Natural killer cell (primary cell): ENCODE measurements around the gene RNF220. TPM values are rescaled to one million over a fixed set of nuclear protein-coding genes. Genes with fewer than 3 reads are reported as not detected.

ENCODE experiments used
- ATAC-seq, 3 donors: fragments of 150-1000 bp in 2 of 3; fragments of 200-7000 bp in 1 of 3; cut with Tn5 transposase; 1 replicate in 1 of 3; 2 replicates in 2 of 3; pipeline ENCODE4 v1.10.0; 2021; ENCODE audit warnings: mild to moderate bottlenecking in 2 of 3, moderate library complexity in 2 of 3
- DNase-seq, 2 donors: peaks; one replicate each; pipeline versions ENCODE4 v3.0.0 to v3.0.0-alpha.2; 2013 to 2021; ENCODE audit warnings: mixed read lengths in 1 of 2
- H3K27ac ChIP-seq: one replicate; pipeline ENCODE4 v1.5.1; 2013; ENCODE audit warnings: mild to moderate bottlenecking, low read length
- H3K27me3 ChIP-seq: one replicate; pipeline ENCODE4 v1.6.1; 2013; ENCODE audit warnings: low read length; ENCODE audit not compliant: control insufficient read depth, insufficient read depth
- H3K36me3 ChIP-seq: one replicate; pipeline ENCODE4 v1.6.1; 2013; ENCODE audit warnings: low read length; ENCODE audit not compliant: control insufficient read depth, insufficient read depth
- H3K4me1 ChIP-seq: one replicate; pipeline ENCODE4 v1.6.1; 2013; ENCODE audit warnings: low read length; ENCODE audit not compliant: control insufficient read depth, insufficient read depth
- H3K4me3 ChIP-seq: one replicate; pipeline ENCODE4 v1.5.1; 2013; ENCODE audit warnings: low read length
- H3K9me3 ChIP-seq: one replicate; pipeline ENCODE4 v1.6.1; 2013; ENCODE audit warnings: low read length; ENCODE audit not compliant: control insufficient read depth, insufficient read depth
- H3K27ac Mint-ChIP-seq, 2 donors: one replicate each; pipeline ENCODE4 v1.8.0; 2022; ENCODE audit warnings: mild to moderate bottlenecking in 2 of 2, mixed read lengths in 2 of 2, moderate library complexity in 1 of 2
- H3K27me3 Mint-ChIP-seq, 2 donors: one replicate each; pipeline ENCODE4 v1.8.0; 2022; ENCODE audit warnings: low read depth in 2 of 2, mixed read lengths in 2 of 2
- H3K36me3 Mint-ChIP-seq: one replicate; pipeline ENCODE4 v1.8.0; 2022; ENCODE audit warnings: mixed read lengths
- H3K4me1 Mint-ChIP-seq, 2 donors: one replicate each; pipeline ENCODE4 v1.8.0; 2022; ENCODE audit warnings: mixed read lengths in 2 of 2
- H3K4me3 Mint-ChIP-seq: one replicate; pipeline ENCODE4 v1.8.0; 2022; ENCODE audit warnings: mild to moderate bottlenecking, moderate library complexity, mixed read lengths
- H3K9me3 Mint-ChIP-seq, 2 donors: one replicate each; pipeline ENCODE4 v1.8.0; 2022; ENCODE audit warnings: mixed read lengths in 2 of 2
- CTCF ChIP-seq: fragments of 200-600 bp; IDR thresholded peaks from one replicate; pipeline ENCODE4 v1.8.0; 2022; ENCODE audit warnings: antibody characterized with exemption
- WGBS: methylation state at CpG from one replicate; pipeline ENCODE4 v1.1.7; 2013; ENCODE audit warnings: missing lambda C conversion rate; ENCODE audit not compliant: insufficient coverage; 5-methylcytosine and 5-hydroxymethylcytosine counted together
- intact Hi-C: fragments of 100-400 bp; cut with micrococcal nuclease; formaldehyde crosslinking; loops from one replicate; pipeline ENCODE4 v1.14.2; 2022
- total RNA-seq, 4 donors: library from RNA; stranded (reverse); fragments of 120-200 nt in 1 of 4; gene quantifications; one replicate each; pipeline versions ENCODE4 v1.2.3 to v1.2.4, GENCODE V29; 2013 to 2022

Gene RNF220
- total RNA-seq, 3 donors from 2014 or later (not counting 1 experiment from before 2014, with no cell fraction given) = 88.5 to 107 (median 105) TPM

- no peak for TF ChIP-seq CTCF
- Histone ChIP-seq H3K4me1 (no peaks in the 10 kb centered on the region), H3K27ac (no peak overlapping the region), H3K4me3 (no peak overlapping the region), H3K27me3 (no peaks in the 10 kb centered on the region), H3K36me3 (no peaks in the 10 kb centered on the region), H3K9me3 (no peaks in the 10 kb centered on the region)
- H3K36me3 Mint-ChIP-seq = no peaks in the 10 kb centered on the region
- peaks cover 0 to 3% of the 10 kb centered on the region in 2 donors for H3K27me3 Mint-ChIP-seq
- ATAC-seq (no peak), DNase-seq (no peak)
- intact Hi-C loops = no loop called here
- peaks cover 0 to 6% of the 10 kb centered on the region in 2 donors for H3K4me1 Mint-ChIP-seq
- H3K9me3 Mint-ChIP-seq = no peaks in the 10 kb centered on the region
- 87% methylated on average over 6 of the region's 6 CpGs for WGBS
- no peak overlapping the region for H3K4me3 Mint-ChIP-seq
- no peak overlapping the region for H3K27ac Mint-ChIP-seq
These were observed 148.7 kb downstream of the RNF220 start for GRCh38 chr1:44553771-44554170.

- Mint-ChIP-seq H3K4me1 (peaks cover 0 to 12% of the 10 kb centered on the region in 2 donors), H3K36me3 (no peaks in the 10 kb centered on the region), H3K4me3 (no peak overlapping the region), H3K27me3 (peaks cover 0 to 3% of the 10 kb centered on the region in 2 donors), H3K9me3 (no peaks in the 10 kb centered on the region), H3K27ac (no peak overlapping the region)
- H3K4me3 ChIP-seq = no peak overlapping the region
- ATAC-seq (no peak), DNase-seq (no peak)
- no peak for TF ChIP-seq CTCF
- no peak overlapping the region for H3K27ac ChIP-seq
- intact Hi-C loops = no loop called here
- 58% methylated on average over 2 of the region's 2 CpGs for WGBS
- H3K9me3 ChIP-seq = no peaks in the 10 kb centered on the region
- peaks cover 2% of the 10 kb centered on the region for H3K4me1 ChIP-seq
- H3K27me3 ChIP-seq = no peaks in the 10 kb centered on the region
- H3K36me3 ChIP-seq = no peaks in the 10 kb centered on the region
These were observed 149.7 kb downstream of the RNF220 start for GRCh38 chr1:44554706-44555105.

GRCh38 chr1:44557778-44558177, 152.7 kb downstream of the RNF220 start:
- ATAC-seq (no peak), DNase-seq (no peak)
- Histone ChIP-seq H3K4me1 (peaks cover 23% of the 10 kb centered on the region), H3K27me3 (no peaks in the 10 kb centered on the region), H3K4me3 (no peak overlapping the region), H3K9me3 (no peaks in the 10 kb centered on the region), H3K36me3 (no peaks in the 10 kb centered on the region), H3K27ac (no peak overlapping the region)
- Mint-ChIP-seq H3K4me1 (peaks cover 20 to 32% of the 10 kb centered on the region in 2 donors), H3K9me3 (no peaks in the 10 kb centered on the region), H3K27me3 (peaks cover 0 to 3% of the 10 kb centered on the region in 2 donors), H3K27ac (no peak overlapping the region), H3K4me3 (no peak overlapping the region), H3K36me3 (no peaks in the 10 kb centered on the region)
- intact Hi-C loops = no loop called here
- WGBS = 89% methylated on average over 6 of the region's 6 CpGs
- no peak for TF ChIP-seq CTCF

GRCh38 chr1:44558883-44559282, 153.8 kb downstream of the RNF220 start:
- no peak overlapping the region for H3K4me3 ChIP-seq
- Mint-ChIP-seq H3K9me3 (no peaks in the 10 kb centered on the region), H3K36me3 (no peaks in the 10 kb centered on the region), H3K27me3 (no peaks in the 10 kb centered on the region), H3K4me3 (no peak overlapping the region), H3K27ac (peak overlapping the region; percentile 32 to 72), H3K4me1 (peaks cover 20 to 32% of the 10 kb centered on the region in 2 donors)
- no peaks in the 10 kb centered on the region for H3K36me3 ChIP-seq
- H3K27me3 ChIP-seq = no peaks in the 10 kb centered on the region
- WGBS = 79% methylated on average over 6 of the region's 6 CpGs
- H3K9me3 ChIP-seq = no peaks in the 10 kb centered on the region
- H3K27ac ChIP-seq = no peak overlapping the region
- H3K4me1 ChIP-seq = peaks cover 23% of the 10 kb centered on the region
- ATAC-seq (no peak), DNase-seq (no peak)
- TF ChIP-seq CTCF = no peak
- intact Hi-C loops = no loop called here
